A673 (cell line): ENCODE measurements around the gene VWA7.

Experiments used
- CTCF ChIP-seq: fragments of 300-800, 200-600 bp; sonication (generic); conservative IDR thresholded peaks from 2 replicates; pipeline ENCODE4 v1.5.1; 2017; ENCODE audit warnings: low read depth, mild to moderate bottlenecking, antibody characterized with exemption, low read length, moderate library complexity, mixed read lengths
- EZH2 ChIP-seq: fragments of 200-600 bp; sonication (generic); IDR thresholded peaks from 2 replicates; pipeline ENCODE4 v1.6.1; 2017; ENCODE audit warnings: borderline replicate concordance, low read depth, mild to moderate bottlenecking, mixed read lengths, antibody characterized with exemption, low read length; ENCODE audit not compliant: poor library complexity, severe bottlenecking

DNA sequence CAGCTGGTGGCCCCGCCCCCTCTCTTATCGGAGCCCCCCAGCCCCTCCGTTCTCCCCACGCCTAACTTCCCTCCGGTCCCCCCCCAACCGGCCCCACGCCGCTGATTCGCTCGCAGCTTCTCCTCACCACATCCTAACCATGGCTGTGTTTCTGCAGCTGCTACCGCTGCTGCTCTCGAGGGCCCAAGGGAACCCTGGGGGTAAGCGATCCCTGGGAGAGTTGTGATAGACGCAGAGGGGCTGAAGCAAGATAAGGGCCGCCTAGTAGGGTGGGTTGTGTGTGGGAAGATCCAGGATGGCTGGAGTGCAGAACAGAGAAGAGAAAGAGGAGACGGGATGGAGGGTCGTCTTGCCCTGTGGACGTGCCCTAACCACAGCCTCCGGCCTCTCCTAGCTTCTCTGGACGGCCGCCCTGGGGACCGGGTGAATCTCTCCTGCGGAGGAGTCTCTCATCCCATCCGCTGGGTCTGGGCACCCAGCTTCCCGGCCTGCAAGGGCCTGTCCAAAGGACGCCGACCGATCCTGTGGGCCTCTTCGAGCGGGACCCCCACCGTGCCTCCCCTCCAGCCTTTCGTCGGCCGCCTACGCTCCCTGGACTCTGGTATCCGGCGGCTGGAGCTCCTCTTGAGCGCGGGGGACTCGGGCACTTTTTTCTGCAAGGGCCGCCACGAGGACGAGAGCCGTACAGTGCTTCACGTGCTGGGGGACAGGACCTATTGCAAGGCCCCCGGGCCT is 53.7 kb downstream of the VWA7 start, which contains the start of gene MPIG6B:
- TF ChIP-seq EZH2 (no peak), CTCF (no peak)
